Stimulated activated CD8-positive, alpha-beta memory T cell treated with anti-CD3 and anti-CD28 coated beads, Interleukin-12 subunit alpha, Interleukin-12 subunit beta, amount 100 ng/mL, for 4 hours (primary cell): ENCODE results near the gene BATF3.
"Not testable (repeated sequence)": the region's sequence is repeated elsewhere in the genome, so short reads cannot be mapped to it uniquely, and the experiment has no call there.

Source experiments
- DNase-seq: peaks from one replicate; pipeline ENCODE4 v3.0.0-alpha.2; 2020; ENCODE audit warnings: low read depth

BATF3 gene

GRCh38 chr1:212658250-212658649, 41.4 kb downstream of the BATF3 start:
- not testable (repeated sequence) for DNase-seq

DNA sequence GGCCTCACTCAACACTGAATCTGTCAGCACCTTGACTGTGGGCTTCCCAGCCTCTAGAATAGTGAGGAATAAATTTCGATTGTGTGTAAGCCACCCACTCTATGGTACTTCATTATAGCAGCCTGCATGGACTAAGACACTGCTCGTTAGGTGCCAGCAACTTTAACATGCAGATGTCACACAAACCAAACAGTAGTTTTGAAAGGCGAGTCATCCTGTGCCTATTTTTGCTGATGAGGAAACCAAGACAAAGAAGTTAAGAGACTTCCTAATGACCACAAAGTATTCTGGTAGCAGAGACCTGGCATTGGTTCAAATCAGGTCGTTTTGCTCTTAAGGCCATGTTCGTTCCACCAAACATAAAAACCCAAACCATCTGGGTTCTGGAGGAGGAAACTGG, 42.9 kb downstream of the BATF3 start:
- no peak for DNase-seq

GRCh38 chr1:212655668-212656440, 43.8 kb downstream of the BATF3 start:
- no peak for DNase-seq

DNA sequence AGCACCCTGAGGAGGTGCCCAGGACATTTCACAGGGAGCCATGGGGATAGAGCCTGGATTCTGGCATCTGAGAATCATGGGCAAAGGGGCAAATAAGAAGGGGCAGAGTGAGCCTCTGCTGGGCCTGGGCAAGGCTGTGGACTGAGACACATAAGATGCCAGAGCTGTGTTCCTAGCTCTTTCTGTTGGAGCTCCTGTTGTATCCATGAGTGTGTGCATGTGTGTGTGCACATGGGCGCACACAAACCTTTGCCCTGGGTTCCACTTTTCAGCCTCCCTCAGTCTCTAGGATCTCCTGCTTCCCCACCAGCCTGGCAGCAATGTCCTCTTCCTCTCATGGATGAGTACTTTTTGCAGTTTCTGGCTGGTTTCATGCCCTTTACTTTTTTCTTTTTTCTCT, 47.0 kb downstream of the BATF3 start:
- no peak for DNase-seq

- DNase-seq = no peak
Measured at GRCh38 chr1:212651977-212652376, 47.7 kb downstream of the BATF3 start.

GRCh38 chr1:212651521-212651920, 48.1 kb downstream of the BATF3 start:
- no peak for DNase-seq

DNA sequence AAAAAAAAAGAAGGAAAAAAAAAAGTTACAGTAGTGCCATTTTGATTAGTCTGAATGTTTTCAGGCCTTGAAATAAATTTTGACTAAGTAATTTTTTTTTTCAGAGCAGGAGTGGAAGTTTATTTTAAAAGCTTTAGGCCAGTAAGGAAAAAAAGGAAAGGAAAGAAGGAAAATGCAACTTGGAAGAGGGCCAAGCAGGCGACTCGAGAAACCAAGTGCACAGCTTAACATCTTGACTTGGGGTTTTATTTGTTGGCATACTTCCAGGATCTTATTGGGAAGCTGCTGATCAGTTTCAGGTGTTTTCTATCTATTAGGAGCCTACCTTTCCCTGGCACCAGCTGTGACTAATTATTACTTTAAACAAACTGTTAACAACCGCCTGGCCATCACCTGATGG, 49.4 kb downstream of the BATF3 start:
- DNase-seq = no peak

DNA sequence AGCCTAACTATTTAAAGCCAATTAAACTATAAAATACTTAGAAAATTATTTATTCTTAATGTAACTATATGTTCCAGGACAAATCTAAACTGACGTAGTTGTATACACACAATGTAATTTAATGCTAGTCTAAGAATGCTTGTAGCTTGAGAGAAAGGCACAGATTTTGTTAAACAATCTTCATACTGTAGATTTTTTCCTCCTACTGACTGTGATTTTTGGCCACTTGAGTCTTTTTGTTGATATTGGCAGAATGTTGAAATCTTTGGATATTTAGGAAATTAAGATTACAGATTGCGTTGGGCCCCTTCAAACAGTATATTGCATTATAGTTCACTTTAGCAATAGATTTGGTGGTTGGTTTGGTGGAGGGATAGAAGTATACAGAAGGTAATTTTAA, 50.6 kb downstream of the BATF3 start:
- no peak for DNase-seq

GRCh38 chr1:212648431-212648830, 51.2 kb downstream of the BATF3 start:
- no peak for DNase-seq

- no peak for DNase-seq
Measured at GRCh38 chr1:212647004-212647403, 52.6 kb downstream of the BATF3 start.

DNA sequence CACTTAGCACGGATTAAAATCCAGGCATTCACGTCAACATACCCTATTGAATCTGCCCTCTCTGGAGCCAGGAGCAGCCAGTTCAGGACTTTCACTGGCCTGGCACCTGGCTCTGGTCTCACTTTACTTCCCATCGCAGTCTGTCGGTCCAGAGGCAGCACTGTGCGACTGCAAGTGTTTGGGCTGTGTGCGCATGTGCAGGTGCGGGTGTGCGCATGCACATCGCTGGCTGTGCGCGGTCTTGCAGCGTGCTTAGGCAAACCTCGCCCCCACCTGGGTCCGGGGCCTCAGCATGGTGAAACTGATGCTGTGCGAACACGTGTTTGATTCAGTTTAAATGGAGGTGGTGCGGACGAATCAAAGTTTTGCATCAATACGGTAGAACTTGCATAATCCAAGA, 53.1 kb downstream of the BATF3 start:
- DNase-seq = no peak

DNA sequence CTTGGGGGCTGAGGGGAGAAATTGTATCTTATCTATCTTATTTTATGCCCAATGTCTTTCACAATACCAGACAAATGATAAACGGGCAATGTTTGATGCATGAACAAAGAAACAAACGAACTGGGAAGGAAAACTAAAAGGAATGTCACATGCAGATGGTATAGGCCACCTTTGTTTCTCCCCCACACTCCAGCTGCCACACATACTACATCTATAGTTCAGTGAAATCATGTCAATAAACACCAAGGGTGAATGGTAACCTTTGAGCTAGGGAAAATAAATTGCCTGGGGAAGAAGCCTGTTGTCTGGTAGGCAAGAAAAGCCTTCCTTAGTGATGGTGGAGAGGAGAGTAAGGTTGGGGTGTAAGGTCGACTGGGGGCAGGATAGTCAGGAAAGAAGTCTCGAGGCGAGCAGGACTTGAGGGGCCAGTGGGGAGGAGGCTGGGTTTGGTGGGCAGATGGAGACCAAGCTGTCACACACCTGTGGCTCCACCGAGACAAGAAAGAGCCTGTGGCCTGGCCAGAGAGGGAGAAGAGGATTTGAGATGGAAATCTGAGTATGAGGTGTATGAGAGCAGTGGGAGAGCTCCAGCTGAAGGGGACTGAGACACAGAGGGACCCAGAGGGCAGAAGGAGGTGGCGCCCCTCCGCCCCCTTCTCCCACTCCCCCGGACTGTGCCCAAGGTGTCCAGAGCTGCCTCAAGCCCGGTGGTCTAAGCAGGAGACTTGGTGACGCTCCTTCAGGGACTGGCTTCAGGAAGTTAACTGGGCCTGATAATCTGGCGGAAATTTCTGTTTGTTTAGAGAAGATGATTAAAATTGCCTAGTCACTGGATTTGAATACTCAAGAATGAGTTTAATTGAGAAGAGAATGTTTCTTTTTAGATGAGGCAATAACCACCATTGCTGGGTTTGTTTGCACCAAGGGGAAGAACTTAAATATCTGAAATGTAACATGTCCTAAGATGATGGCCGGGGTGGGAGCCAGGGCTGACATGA, 53.8 kb downstream of the BATF3 start:
- DNase-seq = no peak

GRCh38 chr1:212644866-212645545, 54.6 kb downstream of the BATF3 start:
- no peak for DNase-seq

DNA sequence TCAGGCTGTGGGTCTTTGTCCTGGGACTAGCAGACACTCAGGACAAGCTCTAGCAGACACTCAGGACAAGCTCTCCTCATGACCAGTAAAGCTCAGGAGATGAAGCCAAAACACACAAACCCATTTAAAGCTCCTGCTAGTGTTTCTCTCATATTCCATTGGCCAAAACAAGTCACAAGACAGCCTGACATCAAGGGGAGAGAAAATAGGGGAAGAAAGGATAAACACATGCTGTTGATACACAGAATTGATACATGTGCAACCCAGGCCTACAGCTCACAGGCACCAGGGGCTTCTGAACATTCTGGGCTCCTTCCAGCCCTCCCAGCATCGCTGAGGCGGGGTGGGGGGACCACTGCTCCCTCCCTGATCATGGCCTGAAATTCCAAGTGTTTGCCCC, 55.8 kb downstream of the BATF3 start:
- DNase-seq = no peak

GRCh38 chr1:212641956-212642355, 57.7 kb downstream of the BATF3 start:
- no peak for DNase-seq

DNA sequence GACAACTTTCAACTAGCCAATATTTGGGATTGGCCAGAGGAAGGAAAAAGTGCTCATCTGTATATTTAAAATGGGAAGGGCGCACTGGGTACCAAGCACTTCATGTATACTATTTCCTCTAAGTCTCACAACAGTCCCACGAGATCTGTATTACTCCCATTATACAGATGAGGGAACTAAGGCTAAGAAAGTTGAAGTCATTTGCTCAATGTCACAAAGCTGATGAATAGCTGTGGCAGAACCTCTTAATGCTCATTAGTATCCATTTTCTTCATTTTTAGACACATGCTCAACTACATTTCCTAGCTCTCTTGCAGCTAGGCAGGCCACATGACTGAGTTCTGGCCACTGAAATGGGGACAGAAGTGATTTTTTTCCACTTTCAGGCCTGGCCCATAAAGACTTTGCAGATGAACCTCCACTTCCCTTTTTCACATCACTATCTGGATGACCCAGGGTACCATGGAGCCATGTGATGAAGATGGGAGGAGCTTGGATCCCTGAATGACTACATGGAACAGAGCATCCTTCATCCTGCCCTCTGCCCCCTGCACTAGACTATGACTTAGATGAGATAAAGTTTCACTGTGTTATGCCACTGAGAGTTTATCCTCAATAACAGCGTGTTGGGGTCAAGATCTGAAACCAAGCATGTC, 59.3 kb downstream of the BATF3 start:
- no peak for DNase-seq

GRCh38 chr1:212639524-212639923, 60.1 kb downstream of the BATF3 start:
- DNase-seq = not testable (repeated sequence)

DNA sequence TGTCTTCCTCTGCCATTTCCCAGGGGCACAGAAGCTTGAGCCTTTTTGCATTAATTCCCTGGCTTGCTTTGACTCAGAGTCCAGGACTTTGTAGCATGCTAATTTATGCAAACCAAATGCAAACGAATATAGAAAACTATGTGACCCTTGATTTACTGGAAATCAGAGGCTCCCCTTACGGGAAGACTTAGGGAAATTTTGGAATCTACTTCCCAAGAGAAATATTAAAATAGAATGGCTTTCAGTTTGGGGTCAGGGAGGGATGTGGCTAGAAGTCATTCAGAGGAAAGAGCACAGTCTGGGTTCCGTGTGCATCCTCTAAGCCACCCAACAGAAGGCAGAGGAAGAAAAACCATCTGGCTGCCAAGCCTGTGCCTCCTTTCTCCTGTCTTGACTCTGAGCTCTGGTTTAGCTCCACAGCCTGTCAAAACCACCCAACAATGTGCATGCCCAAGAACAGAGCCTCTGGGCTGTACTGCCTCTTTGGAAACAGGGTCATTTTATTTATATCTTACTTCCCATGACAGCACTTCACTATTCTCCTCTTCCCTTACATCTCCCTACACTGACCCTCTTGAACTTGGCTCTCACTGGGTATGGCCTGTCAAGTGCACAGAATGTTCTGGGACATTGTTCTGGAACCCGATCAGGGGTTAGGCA, 61.0 kb downstream of the BATF3 start:
- DNase-seq = no peak

DNA sequence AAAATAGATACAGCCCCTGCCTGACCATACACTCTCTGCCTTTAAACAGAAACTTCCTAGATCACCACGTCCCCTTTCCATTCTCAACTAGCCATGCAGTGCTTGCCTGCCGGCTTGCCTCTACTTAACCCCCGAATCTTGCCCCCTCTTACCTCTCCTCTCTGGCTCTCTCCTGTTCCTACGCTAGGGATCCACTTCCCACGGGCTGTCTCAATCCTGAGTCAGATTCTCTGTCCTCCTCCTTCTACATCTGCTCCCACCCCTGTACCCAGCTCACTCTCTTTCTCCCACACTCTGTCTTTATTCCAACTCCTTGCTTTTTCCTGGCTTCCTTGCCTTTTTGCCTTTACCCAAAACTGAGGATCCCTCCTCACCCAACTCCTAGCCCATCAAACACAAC, 61.7 kb downstream of the BATF3 start:
- no peak for DNase-seq
